T-helper 9 cell (primary cell): Measurements from ENCODE around the gene SP100.
"Not testable (repeated sequence)": the region's sequence is repeated elsewhere in the genome, so short reads cannot be mapped to it uniquely, and the experiment has no call there.

Experiments used
- DNase-seq: peaks from one replicate; pipeline ENCODE4 v3.0.0-alpha.2; 2020

The SP100 gene

GRCh38 chr2:230422149-230422548, 6.1 kb downstream of the SP100 start:
- DNase-seq: no peak

- DNase-seq: no peak
These were observed 8.0 kb downstream of the SP100 start for GRCh38 chr2:230423851-230424458.

GRCh38 chr2:230425377-230425776, 9.4 kb downstream of the SP100 start:
- DNase-seq: no peak

- no peak for DNase-seq
These were observed 13.5 kb downstream of the SP100 start for GRCh38 chr2:230429513-230429912.

- DNase-seq: no peak
These were observed 15.2 kb downstream of the SP100 start for GRCh38 chr2:230430957-230431910.

- no peak for DNase-seq
These were observed 18.8 kb downstream of the SP100 start for GRCh38 chr2:230434677-230435324.

GRCh38 chr2:230435431-230435830, 19.4 kb downstream of the SP100 start:
- no peak for DNase-seq

GRCh38 chr2:230439121-230439520, 23.1 kb downstream of the SP100 start:
- not testable (repeated sequence) for DNase-seq

- no peak for DNase-seq
These were observed 23.6 kb downstream of the SP100 start for GRCh38 chr2:230439590-230439989.

GRCh38 chr2:230441227-230441897, 25.4 kb downstream of the SP100 start:
- DNase-seq: peak; percentile 18

GRCh38 chr2:230443541-230443940, 27.5 kb downstream of the SP100 start:
- DNase-seq: no peak

- no peak for DNase-seq
These were observed 28.8 kb downstream of the SP100 start for GRCh38 chr2:230444832-230445231.

GRCh38 chr2:230447036-230447435, 31.0 kb downstream of the SP100 start:
- no peak for DNase-seq

- no peak for DNase-seq
These were observed 31.8 kb downstream of the SP100 start for GRCh38 chr2:230447455-230448451.

- no peak for DNase-seq
These were observed 34.0 kb downstream of the SP100 start for GRCh38 chr2:230449901-230450467.

GRCh38 chr2:230453006-230453405, 37.0 kb downstream of the SP100 start:
- no peak for DNase-seq

GRCh38 chr2:230455005-230455684, 39.1 kb downstream of the SP100 start:
- no peak for DNase-seq

GRCh38 chr2:230457073-230457768, 41.2 kb downstream of the SP100 start:
- no peak for DNase-seq

- DNase-seq: no peak
These were observed 41.8 kb downstream of the SP100 start for GRCh38 chr2:230457793-230458192.

GRCh38 chr2:230459216-230459615, 43.2 kb downstream of the SP100 start:
- DNase-seq: no peak
